ENCODE results near the gene DIRAS1.
"Not testable (repeated sequence)": the region's sequence is repeated elsewhere in the genome, so short reads cannot be mapped to it uniquely, and the experiment has no call there.

Gene DIRAS1

GRCh38 chr19:2717638-2718541 is 3.3 kb downstream of the DIRAS1 start:
- in situ Hi-C loops (cut with HindIII; ENCODE audit: low pct_ligation_motif_present, low sequenced_read_pairs) = no loop called here
- DNase-seq = no peak
- no peak overlapping the region for H3K4me3 ChIP-seq (ENCODE audit: low read depth, low read length)
- peaks cover 10% of the 10 kb centered on the region for H3K27me3 ChIP-seq (replicated peaks)
- no peak for TF ChIP-seq CTCF (IDR thresholded peaks at IDR 0.05; ENCODE audit: low read depth, low read length, missing control alignments)
- no peaks in the 10 kb centered on the region for H3K36me3 ChIP-seq (replicated peaks)
- H3K27ac ChIP-seq = no peak overlapping the region

GRCh38 chr19:2716722-2717637 is 4.2 kb downstream of the DIRAS1 start:
- in situ Hi-C loops (cut with HindIII; ENCODE audit: low pct_ligation_motif_present, low sequenced_read_pairs) = no loop called here
- no peak for DNase-seq
- Histone ChIP-seq H3K36me3 (replicated peaks) (no peaks in the 10 kb centered on the region), H3K4me3 (ENCODE audit: low read depth, low read length) (no peak overlapping the region), H3K27me3 (replicated peaks) (peaks cover 10% of the 10 kb centered on the region), H3K27ac (no peak overlapping the region)
- TF ChIP-seq CTCF (IDR thresholded peaks at IDR 0.05; ENCODE audit: low read depth, low read length, missing control alignments) = no peak

- DNase-seq = no peak
- H3K4me3 ChIP-seq (ENCODE audit: low read depth, low read length) = no peak overlapping the region
- no peak overlapping the region for H3K27ac ChIP-seq
- H3K36me3 ChIP-seq (replicated peaks) = no peaks in the 10 kb centered on the region
- TF ChIP-seq CTCF (IDR thresholded peaks at IDR 0.05; ENCODE audit: low read depth, low read length, missing control alignments) = no peak
- in situ Hi-C loops (cut with HindIII; ENCODE audit: low pct_ligation_motif_present, low sequenced_read_pairs) = no loop called here
- H3K27me3 ChIP-seq (replicated peaks) = peaks cover 4% of the 10 kb centered on the region
Observed at GRCh38 chr19:2716275-2716650, 4.9 kb downstream of the DIRAS1 start.

- in situ Hi-C loops (cut with HindIII; ENCODE audit: low pct_ligation_motif_present, low sequenced_read_pairs) = no loop called here
- Histone ChIP-seq H3K36me3 (replicated peaks) (no peaks in the 10 kb centered on the region), H3K27ac (no peak overlapping the region), H3K4me3 (ENCODE audit: low read depth, low read length) (no peak overlapping the region), H3K27me3 (replicated peaks) (peaks cover 4% of the 10 kb centered on the region)
- TF ChIP-seq CTCF (IDR thresholded peaks at IDR 0.05; ENCODE audit: low read depth, low read length, missing control alignments) = no peak
- no peak for DNase-seq
Observed at GRCh38 chr19:2715470-2716274, 5.5 kb downstream of the DIRAS1 start.

GRCh38 chr19:2714531-2715269 is 6.5 kb downstream of the DIRAS1 start:
- in situ Hi-C loops (cut with HindIII; ENCODE audit: low pct_ligation_motif_present, low sequenced_read_pairs) = no loop called here
- TF ChIP-seq CTCF (IDR thresholded peaks at IDR 0.05; ENCODE audit: low read depth, low read length, missing control alignments) = no peak
- Histone ChIP-seq H3K27me3 (replicated peaks) (no peaks in the 10 kb centered on the region), H3K36me3 (replicated peaks) (no peaks in the 10 kb centered on the region), H3K27ac (no peak overlapping the region), H3K4me3 (ENCODE audit: low read depth, low read length) (no peak overlapping the region)
- DNase-seq = no peak

- in situ Hi-C loops (cut with HindIII; ENCODE audit: low pct_ligation_motif_present, low sequenced_read_pairs); DNase-seq; H3K27ac ChIP-seq; H3K4me3 ChIP-seq (ENCODE audit: low read depth, low read length); H3K27me3 ChIP-seq (replicated peaks); H3K36me3 ChIP-seq (replicated peaks): not testable (repeated sequence)
Observed at GRCh38 chr19:2714102-2714501, 7.1 kb downstream of the DIRAS1 start.

GRCh38 chr19:2713170-2713569 is 8.0 kb downstream of the DIRAS1 start:
- in situ Hi-C loops (cut with HindIII; ENCODE audit: low pct_ligation_motif_present, low sequenced_read_pairs); H3K36me3 ChIP-seq (replicated peaks): not testable (repeated sequence)

More at GRCh38 chr19:2713170-2713569, 8.0 kb downstream of the DIRAS1 start:
- H3K27ac ChIP-seq; H3K4me3 ChIP-seq (ENCODE audit: low read depth, low read length); H3K27me3 ChIP-seq (replicated peaks); DNase-seq: not testable (repeated sequence)

Data from brain microvascular endothelial cell (primary cell).